NCI-H2107 treated with DMSO at 0.1 percent for 48 hours (cell line): Measurements from ENCODE around the gene DSTN.

ENCODE experiments used
- DNase-seq: peaks from one replicate; lab custom pipeline; 2025; ENCODE audit not compliant: unreplicated experiment; lab: John Stamatoyannopoulos, UW

The DSTN gene

DNA sequence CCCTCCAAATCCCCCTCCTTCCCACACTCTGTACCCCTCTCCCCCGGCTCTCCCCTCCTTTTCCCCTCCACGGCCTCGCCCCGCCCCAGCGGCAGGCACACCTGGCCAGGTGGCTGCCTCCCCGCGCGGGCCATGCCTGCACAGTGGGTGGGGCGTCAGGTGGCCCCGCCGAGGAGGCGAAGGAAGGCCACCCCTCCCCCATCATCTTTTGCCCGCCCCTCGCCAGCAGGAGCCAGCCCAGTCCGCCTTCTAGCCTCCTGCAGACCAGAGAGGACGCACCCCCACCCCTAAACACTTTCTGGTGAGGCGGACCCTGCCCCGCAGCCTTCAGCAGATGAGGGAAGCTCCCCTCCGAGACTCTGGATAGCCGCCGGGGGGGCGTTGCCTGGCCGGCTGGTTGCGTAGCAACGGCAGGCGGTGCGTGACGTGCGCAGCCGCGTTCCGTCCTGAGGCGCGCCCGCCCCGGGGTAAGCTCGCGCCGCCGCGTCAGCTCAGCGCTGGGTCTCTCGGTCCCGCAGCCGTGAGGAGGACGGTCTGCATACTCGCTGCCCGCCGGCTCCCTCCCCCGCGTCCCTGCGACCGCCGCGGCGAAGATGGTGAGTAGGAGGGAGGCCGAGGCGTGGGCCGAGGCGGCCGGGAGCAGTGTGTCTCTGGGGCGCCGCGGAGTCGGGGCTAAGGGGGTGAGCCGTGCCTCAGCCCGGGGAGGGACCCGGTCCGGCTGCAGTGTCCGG is at the start of gene DSTN:
TSS of gene DSTN (plus strand) at position 460 of the 731 bp plus-strand sequence. CDS start at position 594, 134 bp downstream.
- DNase-seq: peak; percentile 51

DNA sequence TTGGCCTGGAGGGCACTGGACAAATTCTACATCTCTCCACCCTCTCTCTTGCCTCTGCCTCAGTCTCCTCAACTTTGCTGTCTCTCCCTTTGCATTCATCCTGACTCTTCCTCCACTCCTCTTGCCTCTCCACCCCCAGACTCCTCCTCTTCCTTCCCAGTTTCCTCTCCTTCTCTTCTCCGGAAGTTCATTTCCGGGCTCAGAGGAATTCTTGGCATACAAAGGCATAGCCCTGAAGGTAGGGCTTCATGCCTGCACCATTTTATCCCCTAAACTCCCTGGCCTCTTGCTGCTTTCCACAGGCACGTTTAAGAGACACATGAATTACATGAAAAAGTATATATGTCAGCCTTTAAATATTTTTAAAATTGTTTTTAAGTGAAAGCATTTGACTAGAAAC is 49.3 kb upstream of the DSTN start:
- DNase-seq: no peak

DNA sequence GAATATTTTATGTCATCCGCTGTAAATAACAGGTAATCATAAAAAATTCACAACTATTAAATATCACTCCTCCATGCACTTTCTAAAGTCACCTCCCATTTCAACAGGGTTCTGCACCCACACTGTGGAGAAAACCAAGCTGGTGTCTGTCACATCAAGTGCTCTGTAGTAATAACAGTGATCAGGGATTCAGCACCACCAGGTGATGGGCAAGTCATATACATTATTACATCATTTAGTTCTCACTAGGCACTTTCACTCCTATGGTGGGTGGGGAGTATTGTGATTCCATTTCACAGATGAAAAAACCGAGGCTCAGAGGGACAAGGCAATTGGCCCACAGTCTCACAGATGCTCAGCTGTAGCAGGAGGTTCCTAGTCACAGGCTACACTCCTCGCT is 47.3 kb upstream of the DSTN start:
- DNase-seq: no peak

DNA sequence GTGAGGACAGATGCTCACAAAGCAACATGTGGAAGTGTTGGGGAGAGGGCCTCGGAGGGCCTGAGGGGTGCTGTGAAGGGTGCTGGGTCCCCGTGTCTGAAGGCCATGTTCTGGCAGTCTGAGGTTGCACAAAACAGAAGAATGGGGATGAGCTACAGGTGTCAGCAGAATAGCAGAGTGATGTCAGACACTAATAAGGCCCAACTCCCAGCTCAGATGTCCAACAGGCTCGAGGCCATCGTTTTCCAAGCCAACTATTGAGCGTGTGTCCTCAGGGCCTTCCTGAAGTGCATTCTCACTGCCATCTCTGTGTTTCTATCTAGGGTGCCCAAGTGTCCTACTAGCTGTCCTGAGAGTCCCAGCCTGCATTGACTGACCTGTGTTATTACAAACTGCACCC is 46.5 kb upstream of the DSTN start:
- no peak for DNase-seq

DNA sequence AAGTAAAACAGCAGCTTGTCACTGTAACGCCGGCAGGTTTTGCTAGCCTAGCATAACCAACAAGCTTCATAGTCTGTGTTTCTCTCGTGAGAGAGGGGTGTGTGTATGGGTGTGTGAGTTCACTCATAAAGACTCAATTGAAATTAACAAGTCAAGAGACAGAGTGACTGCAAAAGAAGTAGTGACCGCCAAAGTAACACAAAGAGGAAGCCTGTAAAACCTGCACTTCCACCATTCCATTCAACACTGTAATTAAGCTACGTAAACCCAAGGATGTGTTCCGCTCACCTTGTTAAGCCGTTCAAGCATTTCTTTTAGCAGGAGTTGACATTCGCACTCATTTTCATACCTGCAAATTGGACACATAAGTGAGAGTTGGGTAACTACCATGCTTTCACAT is 45.3 kb upstream of the DSTN start:
- no peak for DNase-seq

DNA sequence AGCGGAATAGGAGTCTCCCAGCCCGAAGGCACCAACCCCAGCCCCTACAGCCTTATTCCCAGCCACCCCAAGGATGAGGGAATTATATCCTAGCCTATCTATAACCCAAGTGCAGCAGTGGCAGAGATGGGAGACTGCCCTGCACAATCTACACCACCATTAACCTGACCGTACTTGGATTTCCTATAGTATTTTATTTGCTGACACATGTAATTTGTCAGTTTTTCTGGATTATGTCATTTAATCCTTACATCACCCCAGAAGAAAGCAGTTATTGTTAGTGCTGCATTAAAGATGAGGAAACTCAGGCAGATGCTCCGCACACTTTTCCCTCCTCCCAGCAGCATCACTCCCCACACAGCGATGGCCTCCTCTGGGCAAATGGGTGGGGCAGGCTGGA is 44.7 kb upstream of the DSTN start:
- no peak for DNase-seq

DNA sequence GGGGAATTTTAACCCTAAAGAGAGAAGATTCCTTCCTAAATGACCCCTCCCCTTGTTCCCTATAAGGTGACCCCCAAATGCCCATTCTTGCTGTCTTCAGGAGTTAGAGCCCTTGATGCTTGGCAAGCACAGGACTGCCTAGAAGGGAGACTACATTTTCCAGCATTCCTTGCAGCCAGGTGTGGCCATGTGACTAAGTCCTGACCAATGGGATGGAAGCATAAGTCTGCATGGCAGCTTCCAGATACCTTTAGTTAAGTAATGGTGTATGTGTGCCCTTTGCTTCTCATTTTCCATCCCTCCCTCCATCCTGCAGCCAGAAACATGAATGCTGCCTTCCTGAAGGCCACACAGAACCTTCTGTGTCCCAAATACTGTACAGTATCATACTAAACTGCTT is 44.2 kb upstream of the DSTN start:
- peak; percentile 0 for DNase-seq

DNA sequence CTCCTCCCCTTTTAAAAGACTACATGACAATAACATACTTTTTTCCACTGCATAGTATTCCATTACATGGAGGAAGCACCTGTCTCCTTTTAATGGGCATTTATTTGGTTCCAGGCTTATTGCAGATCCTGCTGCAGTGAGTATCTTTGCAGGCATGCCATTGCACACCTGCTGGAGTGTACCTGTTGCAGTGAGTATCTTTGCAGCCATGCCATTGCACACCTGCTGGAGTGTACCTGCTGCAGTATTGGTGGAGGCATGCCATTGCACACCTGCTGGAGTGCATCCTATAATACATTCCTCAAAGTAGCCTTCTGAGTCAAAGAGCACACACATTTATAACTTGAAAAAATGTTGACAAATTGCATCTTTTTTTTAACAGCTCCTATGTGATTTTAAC is 40.3 kb upstream of the DSTN start:
- no peak for DNase-seq

DNA sequence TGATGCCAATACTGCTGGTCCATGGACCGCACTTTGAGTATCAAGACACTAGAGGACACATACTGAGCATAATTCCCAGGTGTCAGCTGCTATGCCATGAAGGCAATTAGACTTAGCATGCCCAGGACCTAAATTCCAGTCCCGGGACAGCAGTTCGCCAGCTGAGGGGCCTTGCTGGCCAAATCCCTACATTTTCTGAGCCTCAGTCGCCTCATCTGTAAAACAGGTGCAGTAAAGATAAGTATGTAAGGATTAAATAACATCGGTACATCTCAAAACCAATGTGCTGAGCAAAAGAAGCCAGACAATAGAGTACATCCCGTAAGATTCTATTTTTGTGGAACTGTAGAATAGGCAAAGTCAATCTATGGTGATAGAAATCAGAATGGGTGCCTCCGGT is 39.7 kb upstream of the DSTN start:
- DNase-seq: no peak

DNA sequence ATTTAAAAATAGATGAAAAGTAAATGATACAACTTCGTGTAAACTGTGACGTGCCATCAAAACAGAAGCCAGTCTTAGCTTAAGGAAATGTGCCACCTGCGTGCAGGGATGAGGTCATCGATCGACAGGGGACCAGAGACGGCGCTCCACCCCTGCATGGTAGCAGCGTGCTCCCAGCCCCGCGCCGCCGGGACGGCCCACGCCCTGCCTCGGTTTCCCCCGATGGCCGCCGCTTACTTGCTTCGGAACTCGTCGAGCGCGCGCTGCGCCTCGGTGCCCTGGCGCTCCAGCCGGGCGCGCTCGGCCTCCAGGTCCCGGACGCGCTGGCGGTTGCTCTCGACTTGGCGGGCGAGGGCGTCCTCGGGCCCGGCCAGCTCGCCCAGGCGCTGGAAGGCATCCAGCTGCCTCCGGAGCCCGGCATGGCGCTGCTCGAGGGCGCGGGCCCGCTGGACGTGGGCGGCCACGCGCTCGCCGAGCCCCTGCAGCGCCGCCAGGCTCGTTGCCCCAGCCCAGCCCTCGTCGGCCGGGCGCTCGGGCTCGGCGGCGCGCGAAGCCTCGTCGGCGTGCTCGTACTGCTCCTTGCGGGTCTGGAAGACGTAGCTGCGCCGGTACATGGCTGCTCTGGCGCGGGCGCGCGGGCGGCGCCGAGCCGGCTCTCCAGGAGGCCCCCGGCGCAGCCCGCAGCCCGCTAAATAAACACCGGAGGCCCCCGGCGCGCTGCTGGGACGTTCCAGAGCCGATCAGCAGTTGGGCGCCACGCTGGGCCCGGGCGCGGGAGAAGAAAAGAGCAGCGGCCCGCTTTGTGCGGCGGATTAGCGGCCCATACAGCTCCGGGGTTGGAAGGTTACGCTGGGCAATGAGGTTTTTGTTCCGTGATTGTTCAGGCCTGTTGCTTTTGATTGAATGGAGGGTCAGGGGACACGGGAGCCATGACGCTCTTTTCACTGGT is 38.9 kb upstream of the DSTN start, which contains the start of gene BFSP1:
TSS of gene BFSP1 (minus strand) at position 664 of the 949 bp plus-strand sequence. CDS start at position 614, 50 bp downstream.
- peak; percentile 18 for DNase-seq

DNA sequence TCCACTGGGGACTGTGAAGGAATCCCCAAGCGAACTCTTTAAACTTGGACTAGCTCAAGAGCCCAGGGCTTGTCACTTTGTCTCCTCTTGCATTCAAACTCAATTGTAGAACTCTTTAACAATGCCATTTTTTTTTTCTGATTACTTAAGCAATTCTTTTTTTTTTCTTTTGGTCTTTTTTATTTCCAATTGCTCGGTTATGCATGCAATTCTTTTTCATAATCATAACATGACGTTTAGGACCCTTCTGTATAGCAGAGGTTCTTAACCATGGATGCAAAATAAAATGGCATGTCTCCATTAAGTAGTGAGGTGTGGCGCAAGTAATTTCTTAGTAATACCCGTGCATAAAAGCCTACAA is 38.2 kb upstream of the DSTN start:
- no peak for DNase-seq

DNA sequence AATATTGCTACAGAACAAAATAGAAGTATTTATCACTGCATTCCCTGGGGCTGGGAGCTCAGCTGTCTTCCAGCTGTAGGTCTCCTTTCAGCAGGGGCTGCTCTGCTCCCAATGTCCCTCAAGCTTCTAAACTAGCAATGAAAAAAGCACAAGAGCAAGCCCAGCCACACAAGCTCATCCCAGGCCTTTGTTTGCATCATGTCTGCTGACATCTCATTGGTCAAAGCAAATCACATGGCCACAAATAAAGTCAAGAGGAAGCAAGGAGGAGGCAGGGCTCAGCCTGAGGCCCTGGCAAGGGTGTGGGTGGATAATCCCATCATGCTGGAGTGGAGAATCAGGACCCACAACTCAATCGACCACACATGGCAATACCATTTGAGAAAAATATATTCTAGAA is 36.5 kb upstream of the DSTN start:
- peak; percentile 5 for DNase-seq

DNA sequence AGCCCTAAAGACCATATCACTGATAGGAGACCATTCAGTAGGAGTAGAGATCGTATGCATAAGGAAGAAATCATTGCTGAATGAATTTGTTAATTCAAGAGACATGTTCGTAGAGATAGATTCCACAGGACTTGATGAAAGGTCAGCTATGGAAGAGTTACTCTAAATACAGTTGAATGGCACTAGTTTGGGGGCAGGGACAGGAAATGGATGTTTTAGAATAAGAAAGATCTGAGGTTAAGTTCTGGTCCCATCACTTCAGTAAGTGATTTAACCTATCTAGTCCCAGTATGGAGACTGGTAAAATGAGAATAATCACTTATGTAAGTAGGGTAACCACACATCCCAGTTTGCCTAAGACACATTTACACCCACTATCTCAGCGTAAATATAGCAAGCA is 35.8 kb upstream of the DSTN start:
- no peak for DNase-seq

DNA sequence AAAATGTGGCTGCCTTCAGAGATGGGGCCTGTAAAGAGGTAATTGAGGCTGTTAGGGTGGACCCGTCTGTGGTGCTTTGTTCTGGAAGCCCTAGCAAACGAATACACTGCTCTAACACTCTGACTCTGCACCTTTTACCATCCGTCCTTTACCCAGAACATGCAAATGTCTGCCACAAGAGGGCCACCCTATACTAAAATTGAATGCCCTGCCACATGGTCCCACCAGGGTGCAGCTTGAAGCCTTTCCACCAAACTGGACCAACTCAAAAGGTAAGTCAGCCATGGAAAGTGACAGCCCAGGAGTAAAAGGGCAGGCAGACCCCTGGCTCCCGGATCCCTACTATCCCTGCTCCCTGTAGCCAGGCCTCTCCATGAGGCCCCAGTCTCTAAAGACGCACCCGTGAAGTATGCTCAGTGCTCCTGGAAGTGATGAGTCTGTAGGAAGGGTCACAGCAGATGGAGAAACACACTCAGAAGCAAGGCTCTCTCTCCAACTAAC is 32.9 kb upstream of the DSTN start:
- DNase-seq: peak; percentile 59

DNA sequence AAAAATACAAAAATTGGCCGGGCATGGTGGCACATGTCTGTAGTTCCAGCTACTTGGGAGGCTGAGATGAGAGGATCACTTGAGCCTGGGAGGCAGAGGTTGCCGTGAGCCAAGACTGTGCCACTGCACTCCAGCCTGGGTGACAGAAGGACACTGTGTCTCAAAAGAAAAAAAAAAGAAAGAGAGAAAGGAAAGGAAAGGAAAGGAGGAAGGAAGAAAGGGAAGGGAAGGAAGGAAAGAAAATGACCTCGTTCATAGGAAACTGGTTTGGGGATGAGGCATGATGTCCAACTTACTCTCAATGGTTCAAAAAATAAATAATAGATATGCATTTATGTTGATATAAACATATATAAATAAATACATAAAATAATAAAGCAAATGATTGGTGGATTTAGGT is 31.9 kb upstream of the DSTN start:
- DNase-seq: no peak

DNA sequence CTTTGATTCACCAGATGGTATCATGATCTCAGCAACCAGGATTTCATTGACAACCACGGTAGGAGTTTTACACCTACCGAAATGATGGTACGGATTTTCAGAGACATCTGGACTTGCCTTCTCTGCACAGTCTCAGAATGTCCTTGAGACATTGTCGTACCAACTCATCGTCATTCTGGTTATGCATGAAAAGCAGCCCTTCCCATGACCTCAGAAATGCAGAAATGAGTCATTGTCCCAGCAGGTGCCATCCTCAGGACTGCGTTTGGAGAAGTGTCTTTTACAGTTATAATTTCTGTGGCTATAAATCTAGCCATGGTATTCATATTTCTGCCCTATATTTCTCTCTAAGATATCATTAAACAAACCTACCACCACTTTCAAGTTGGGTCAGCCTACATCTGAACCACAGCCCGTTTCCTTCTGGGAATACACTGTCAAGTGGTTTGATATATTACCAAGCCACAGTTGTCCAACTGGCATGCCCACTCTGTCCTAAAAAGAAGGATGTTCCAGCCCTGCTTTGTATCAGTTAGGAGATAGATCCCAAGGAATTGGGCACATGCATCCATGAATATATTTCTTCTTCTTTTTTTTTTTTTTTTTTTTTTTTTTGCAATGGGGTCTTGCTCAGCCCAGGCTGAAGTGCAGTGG is 31.2 kb upstream of the DSTN start:
- no peak for DNase-seq

DNA sequence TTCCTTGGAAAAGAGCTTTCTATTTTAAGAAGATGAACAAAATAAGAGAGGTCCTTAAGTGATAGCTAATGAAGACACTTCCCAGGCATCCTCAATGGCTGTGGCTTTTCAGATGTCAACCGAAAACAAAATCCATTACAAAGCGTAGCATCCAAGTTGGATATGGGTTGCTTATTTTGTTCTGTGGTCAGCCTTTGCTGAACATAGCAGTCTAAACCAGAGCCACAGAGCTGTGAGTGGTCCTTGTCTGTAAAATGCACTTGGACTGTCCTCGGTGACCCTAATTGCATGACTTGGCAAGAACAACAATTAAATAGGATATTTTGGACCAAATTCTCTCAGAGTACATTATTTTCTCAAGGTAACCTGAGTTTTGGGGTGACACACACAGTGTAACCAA is 28.3 kb upstream of the DSTN start:
- DNase-seq: no peak

DNA sequence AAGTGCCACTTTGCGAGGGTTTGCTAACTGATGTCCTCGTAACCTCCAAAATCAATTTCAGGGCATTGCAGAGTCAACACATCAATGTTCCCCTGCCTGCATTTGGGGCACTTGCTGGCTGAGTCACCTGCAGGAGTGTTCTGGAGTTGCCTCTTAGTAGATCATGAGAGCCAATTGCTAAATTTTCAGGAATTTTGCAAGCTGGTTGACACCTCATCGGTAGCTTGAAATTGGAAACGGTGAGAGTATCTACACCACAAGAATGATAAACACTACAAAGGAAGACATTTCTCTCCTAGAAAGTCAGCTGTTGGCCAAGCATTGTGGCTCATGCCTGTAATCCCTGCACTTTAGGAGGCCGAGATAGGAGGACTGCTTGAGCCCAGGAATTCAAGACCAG is 27.9 kb upstream of the DSTN start:
- no peak for DNase-seq

DNA sequence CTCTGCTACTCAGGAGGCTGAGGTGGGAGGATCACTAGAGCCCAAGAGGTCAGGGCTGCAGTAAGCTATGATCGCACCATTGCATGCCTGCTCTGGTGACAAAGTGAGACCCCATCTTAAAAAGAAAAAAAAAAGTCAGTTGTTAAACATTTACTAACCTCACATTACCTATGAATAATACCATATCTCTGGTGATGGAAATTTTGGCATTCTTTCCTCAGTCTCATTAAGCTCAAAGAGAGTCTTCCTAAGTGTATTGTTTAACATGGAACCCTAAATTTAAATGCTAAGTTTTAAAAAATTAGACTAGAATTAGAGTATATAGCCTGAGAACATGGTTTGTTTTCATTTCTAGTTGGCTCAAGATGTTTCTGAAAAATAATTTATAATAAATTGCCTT is 27.4 kb upstream of the DSTN start:
- DNase-seq: no peak

DNA sequence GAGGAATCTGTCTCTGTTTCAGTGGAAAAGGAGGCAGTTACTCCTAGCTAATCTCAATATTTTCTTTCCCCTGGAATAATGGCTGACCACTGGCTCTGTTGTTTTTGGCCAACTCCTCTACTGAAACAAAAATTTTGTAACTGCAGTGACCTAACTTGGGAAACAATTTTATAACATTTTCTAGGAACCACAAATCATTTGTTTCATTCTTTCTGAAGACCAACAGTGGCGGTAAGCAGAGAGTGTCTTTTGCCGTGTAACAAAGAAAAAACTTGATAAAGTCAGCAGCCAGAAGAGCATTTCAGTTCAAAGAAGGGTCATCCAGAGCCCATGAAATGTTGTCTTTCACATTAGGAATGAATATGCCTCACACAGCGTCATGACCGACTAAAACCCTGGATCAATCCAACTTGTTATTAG is 26.9 kb upstream of the DSTN start:
- DNase-seq: no peak

DNA sequence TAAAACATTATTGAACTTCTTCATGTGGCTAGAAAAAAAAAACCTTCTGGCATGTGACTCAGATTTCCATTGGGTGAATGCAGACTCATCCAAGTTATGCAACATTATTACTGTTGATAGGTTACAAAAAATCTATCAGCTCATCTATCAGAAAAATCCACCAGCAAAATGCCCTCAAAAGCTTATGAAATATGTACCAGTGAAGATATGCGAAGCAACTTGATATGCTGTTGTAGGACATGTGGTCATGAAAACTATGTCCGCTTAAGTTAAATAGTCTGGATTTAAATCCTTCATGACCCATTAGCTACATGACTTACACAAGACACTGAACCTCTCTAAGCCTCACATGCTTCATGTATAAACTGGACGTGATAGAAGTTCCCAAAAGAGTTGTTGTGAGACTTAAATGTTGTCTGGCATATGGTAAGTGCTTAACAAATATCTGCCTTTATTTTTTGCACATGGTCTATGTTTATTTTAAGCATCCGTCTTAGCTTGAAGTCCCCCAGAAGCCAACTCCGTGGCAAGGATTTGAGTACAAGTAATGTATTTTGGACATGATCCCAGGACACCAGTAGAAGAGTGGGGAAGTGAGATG is 26.2 kb upstream of the DSTN start:
- DNase-seq: no peak
